Retinal pigment epithelial cell (primary cell): ENCODE measurements around the gene ILRUN.
"Not testable (repeated sequence)": the region's sequence is repeated elsewhere in the genome, so short reads cannot be mapped to it uniquely, and the experiment has no call there.

ENCODE experiments used
- DNase-seq: peaks from one replicate; pipeline ENCODE4 v3.0.0-alpha.2; 2010; ENCODE audit warnings: low read depth
- H3K4me3 ChIP-seq: 2 replicates; pipeline ENCODE4 v1.5.1; 2011; ENCODE audit warnings: mild to moderate bottlenecking, low read length, control low read depth, moderate library complexity
- TF ChIP-seq, protein P1 (sequence below): conservative IDR thresholded peaks from 2 replicates; pipeline ENCODE4 v1.5.1; 2011; ENCODE audit warnings: low read depth, low read length, control low read depth, inconsistent platforms

Gene ILRUN

DNA sequence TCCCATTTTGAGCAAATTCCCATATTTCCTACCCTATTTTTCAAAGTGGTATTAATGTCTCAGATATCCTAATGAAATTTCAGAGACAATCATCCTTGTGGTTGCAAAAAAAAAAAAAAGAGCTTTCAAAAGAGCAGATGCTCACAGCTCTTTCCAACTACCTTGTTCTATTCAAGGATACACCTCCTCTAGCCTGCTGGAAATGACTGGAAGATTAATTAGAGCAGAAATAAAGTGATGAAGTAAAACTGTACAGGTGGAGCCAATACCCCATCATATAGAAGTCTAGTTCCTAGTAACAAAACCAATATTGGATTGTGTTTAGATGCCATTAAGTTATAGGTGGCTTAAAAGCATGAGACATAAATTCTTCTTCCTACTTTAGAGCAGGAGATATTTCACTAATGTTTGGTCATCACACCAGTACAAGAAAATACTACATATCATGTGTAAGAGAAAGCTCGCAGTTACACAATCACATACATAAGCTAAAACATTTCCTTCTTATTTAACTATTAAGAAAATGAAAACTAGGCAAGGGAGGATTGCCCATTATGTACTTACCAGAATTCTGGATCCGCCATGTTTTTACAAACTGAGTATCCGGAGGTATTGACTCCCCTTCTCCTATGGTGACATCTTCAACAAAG lies 42.4 kb downstream of the ILRUN start:
- TF ChIP-seq, protein P1, sequence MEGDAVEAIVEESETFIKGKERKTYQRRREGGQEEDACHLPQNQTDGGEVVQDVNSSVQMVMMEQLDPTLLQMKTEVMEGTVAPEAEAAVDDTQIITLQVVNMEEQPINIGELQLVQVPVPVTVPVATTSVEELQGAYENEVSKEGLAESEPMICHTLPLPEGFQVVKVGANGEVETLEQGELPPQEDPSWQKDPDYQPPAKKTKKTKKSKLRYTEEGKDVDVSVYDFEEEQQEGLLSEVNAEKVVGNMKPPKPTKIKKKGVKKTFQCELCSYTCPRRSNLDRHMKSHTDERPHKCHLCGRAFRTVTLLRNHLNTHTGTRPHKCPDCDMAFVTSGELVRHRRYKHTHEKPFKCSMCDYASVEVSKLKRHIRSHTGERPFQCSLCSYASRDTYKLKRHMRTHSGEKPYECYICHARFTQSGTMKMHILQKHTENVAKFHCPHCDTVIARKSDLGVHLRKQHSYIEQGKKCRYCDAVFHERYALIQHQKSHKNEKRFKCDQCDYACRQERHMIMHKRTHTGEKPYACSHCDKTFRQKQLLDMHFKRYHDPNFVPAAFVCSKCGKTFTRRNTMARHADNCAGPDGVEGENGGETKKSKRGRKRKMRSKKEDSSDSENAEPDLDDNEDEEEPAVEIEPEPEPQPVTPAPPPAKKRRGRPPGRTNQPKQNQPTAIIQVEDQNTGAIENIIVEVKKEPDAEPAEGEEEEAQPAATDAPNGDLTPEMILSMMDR, result no peak
- no peak for DNase-seq
- H3K4me3 ChIP-seq, result no peak overlapping the region

DNA sequence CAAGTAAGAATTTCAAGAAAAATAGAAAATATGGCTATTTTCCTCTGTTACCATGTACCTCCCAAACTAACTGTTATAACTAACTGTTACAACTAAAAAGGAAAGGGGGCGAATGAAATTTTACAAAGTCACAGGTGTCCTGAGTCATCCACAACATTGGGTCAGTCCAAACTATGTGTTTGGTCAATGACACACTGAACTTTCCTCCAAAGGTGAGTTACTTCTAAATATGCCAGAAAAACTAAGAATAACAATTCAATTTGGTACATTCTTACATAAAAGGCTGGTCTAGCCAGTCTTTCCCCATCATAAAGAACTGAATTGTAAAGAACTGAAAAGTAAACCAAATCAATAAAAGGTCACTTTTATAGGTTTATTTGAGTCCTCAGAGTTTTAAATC lies 44.3 kb downstream of the ILRUN start:
- no peak for DNase-seq
- TF ChIP-seq, protein P1, result no peak
- H3K4me3 ChIP-seq, result no peak overlapping the region

DNA sequence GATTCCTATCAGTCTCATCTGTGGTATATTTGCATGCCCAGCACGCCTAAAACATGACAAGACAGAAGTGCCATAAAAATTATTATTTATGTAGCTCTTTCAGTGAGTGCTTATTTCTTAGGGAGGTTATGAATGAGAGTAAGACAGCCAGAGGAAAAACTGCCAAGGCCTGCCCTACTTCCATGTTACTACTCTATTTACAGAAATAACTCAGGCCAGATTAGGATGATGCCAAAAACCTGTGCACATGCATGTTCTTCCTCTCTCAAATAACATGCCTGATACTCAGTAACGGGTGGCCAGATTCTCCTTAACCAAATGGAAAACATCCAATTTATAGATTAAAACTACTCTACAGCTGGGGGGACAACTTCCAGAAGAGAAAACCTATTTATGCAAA lies 45.7 kb downstream of the ILRUN start:
- no peak for DNase-seq
- TF ChIP-seq, protein P1, result no peak
- no peak overlapping the region for H3K4me3 ChIP-seq

DNA sequence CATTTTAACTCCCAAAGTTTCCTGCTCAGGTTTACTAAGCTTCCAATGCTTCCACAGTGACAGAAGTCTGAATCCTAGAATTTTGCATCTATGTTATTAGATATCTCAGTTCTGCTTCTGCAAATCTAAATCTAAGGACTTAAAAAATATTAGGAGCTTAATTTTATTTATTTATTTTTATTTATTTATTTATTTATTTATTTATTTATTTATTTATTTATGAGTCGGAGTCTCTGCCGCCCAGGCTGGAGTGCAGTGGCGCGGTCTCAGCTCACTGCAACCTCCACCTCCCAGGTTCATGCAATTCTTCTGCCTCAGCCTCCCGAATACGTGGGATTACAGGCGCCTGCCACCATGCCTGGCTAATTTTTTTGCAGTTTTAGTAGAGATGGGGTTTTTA lies 46.3 kb downstream of the ILRUN start:
- not testable (repeated sequence) for DNase-seq, H3K4me3 ChIP-seq

DNA sequence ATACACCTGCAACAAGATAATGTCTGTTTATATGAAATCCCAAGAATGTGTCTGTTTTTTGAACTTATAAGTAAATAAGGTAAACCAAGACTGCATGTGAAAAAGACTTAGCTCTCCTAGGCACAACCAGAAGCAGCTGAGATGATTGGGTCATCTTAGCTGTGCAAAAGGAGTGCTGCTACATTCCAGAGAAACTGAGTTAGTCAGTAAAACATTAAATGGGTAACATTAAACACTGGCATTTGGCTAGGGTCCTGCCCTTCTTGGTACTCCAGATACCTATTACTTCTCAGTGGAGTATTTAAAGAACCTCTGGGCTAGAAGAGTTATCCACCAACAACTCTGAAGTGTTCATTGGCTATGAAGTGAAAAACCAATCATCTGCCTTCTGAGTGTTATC lies 47.8 kb downstream of the ILRUN start:
- TF ChIP-seq, protein P1, result no peak
- H3K4me3 ChIP-seq, result no peak overlapping the region
- no peak for DNase-seq
